Tibial artery (tissue), 4 donors: ENCODE measurements around the gene SWT1.

Source experiments
- DNase-seq, 2 donors: peaks; one replicate each; pipeline ENCODE4 v3.0.0-alpha.2; 2019
- H3K27ac ChIP-seq, 2 donors: fragments of 200-600 bp; sonication (generic) in 1 of 2; 1 replicate in 1 of 2; 2 replicates in 1 of 2; pipeline ENCODE4 v1.5.1; 2018 to 2019; ENCODE audit warnings: mild to moderate bottlenecking in 1 of 2
- H3K27me3 ChIP-seq, 2 donors: fragments of 200-600 bp; sonication (generic) in 1 of 2; one replicate each; pipeline versions ENCODE4 v1.5.1 to v1.6.0; 2016 to 2019
- H3K36me3 ChIP-seq, 3 donors: fragments of 200-600 bp; sonication (generic) in 2 of 3; one replicate each; pipeline ENCODE4 v1.5.1; 2016 to 2019; ENCODE audit warnings: mild to moderate bottlenecking in 2 of 3
- H3K4me1 ChIP-seq, 4 donors: fragments of 200-600 bp; sonication (generic) in 2 of 4; 1 replicate in 3 of 4; 2 replicates in 1 of 4; pipeline ENCODE4 v1.5.1; 2016 to 2019
- H3K4me3 ChIP-seq, 2 donors: fragments of 200-600 bp; sonication (generic) in 1 of 2; 1 replicate in 1 of 2; 2 replicates in 1 of 2; pipeline ENCODE4 v1.5.1; 2018 to 2019; ENCODE audit warnings: mild to moderate bottlenecking in 2 of 2
- H3K9me3 ChIP-seq, 3 donors: fragments of 200-600 bp; sonication (generic) in 1 of 3; one replicate each; pipeline ENCODE4 v1.5.1; 2016 to 2019
- intact Hi-C: fragments of 100-400 bp; cut with DNase I; formaldehyde crosslinking; loops from one replicate; pipeline ENCODE4 v1.15.0; 2023; ENCODE audit warnings: low total_unique reads
- TF ChIP-seq, protein P1 (sequence below), 2 experiments: fragments of 200-600 bp in 1 of 2; fragments of 450-650 bp in 1 of 2; IDR thresholded peaks; one replicate each; pipeline ENCODE4 v1.5.1; 2017 to 2019; ENCODE audit warnings: antibody characterized with exemption in 2 of 2, mild to moderate bottlenecking in 1 of 2, moderate library complexity in 1 of 2

Gene SWT1

DNA sequence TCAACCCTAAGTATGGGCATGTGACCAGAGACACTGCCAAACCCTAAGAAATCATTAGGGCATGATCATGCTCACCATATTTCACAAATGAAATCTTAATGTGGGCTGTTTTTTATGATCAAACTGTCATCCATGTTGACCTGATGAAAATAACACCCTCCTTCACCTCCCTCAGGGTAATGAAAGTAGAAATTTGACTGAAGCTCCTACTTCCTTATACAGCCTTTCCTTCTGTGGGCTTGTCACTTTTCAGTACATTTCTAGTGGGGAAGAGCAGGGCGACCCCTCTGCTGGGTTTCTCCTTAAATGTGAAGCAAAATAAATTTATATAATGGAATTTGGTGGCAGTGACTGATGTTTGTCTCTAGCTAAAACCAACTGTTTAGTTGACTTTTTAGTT, 134.2 kb downstream of the SWT1 start:
- Histone ChIP-seq H3K4me3 (no peak overlapping the region), H3K27ac (no peak overlapping the region), H3K36me3 (peaks cover 4 to 21% (median 7%) of the 10 kb centered on the region in 3 donors), H3K4me1 (no peaks in the 10 kb centered on the region), H3K27me3 (no peaks in the 10 kb centered on the region), H3K9me3 (no peaks in the 10 kb centered on the region)
- intact Hi-C loops, result no loop called here
- no peak for DNase-seq
- TF ChIP-seq, protein P1, sequence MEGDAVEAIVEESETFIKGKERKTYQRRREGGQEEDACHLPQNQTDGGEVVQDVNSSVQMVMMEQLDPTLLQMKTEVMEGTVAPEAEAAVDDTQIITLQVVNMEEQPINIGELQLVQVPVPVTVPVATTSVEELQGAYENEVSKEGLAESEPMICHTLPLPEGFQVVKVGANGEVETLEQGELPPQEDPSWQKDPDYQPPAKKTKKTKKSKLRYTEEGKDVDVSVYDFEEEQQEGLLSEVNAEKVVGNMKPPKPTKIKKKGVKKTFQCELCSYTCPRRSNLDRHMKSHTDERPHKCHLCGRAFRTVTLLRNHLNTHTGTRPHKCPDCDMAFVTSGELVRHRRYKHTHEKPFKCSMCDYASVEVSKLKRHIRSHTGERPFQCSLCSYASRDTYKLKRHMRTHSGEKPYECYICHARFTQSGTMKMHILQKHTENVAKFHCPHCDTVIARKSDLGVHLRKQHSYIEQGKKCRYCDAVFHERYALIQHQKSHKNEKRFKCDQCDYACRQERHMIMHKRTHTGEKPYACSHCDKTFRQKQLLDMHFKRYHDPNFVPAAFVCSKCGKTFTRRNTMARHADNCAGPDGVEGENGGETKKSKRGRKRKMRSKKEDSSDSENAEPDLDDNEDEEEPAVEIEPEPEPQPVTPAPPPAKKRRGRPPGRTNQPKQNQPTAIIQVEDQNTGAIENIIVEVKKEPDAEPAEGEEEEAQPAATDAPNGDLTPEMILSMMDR (IDR thresholded peaks at IDR 0.05), result no peak

DNA sequence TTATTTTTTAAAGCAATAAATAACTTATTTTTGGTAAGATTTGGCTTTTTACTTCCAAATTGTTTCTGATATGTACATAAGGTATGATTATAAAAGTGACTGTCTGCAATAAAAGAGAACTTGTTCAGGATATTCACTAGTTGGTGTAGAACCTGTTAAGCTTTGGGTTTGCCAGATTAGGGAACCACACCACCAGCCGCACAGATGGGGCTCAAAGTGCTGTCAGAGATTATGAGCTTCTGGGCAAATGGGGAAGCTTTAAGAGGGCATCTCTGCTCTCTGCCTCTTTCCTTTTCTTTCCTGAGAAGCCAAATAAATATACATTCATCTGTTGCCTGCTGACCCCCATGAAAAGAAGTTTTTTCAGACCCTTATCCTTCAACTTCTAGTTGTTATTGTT, 134.7 kb downstream of the SWT1 start:
- no peaks in the 10 kb centered on the region for H3K9me3 ChIP-seq
- no peak overlapping the region for H3K27ac ChIP-seq
- peaks cover 7 to 26% (median 9%) of the 10 kb centered on the region in 3 donors for H3K36me3 ChIP-seq
- no peaks in the 10 kb centered on the region for H3K27me3 ChIP-seq
- DNase-seq, result peak in 1 of 2 donors; percentile 22
- no peaks in the 10 kb centered on the region for H3K4me1 ChIP-seq
- TF ChIP-seq, protein P1 (IDR thresholded peaks at IDR 0.05), result no peak
- intact Hi-C loops, result no loop called here
- no peak overlapping the region for H3K4me3 ChIP-seq

DNA sequence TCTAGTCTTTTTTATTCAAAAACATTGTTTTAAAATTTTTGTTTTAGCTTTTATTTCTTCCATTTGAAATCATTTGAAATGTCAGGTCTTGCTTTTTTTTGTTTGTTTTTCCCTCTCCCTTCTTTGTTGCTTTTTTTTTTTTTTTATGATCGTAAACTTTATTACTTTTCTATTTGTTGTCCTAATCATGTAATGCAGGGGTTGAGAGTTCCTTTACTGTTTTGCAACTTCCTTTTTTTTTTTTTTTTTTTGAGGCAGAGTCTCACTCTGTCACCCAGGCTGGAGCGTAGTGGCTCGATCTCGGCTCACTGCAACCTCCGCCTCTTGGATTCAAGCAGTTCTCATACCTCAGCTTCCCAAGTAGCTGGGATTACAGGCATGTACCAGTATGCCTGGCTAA, 135.3 kb downstream of the SWT1 start:
- Histone ChIP-seq H3K27ac (no peak overlapping the region), H3K9me3 (no peaks in the 10 kb centered on the region), H3K27me3 (no peaks in the 10 kb centered on the region), H3K36me3 (peaks cover 9 to 31% (median 15%) of the 10 kb centered on the region in 3 donors), H3K4me1 (no peaks in the 10 kb centered on the region), H3K4me3 (no peak overlapping the region)
- intact Hi-C loops, result no loop called here
- no peak for DNase-seq
- TF ChIP-seq, protein P1 (IDR thresholded peaks at IDR 0.05), result no peak

DNA sequence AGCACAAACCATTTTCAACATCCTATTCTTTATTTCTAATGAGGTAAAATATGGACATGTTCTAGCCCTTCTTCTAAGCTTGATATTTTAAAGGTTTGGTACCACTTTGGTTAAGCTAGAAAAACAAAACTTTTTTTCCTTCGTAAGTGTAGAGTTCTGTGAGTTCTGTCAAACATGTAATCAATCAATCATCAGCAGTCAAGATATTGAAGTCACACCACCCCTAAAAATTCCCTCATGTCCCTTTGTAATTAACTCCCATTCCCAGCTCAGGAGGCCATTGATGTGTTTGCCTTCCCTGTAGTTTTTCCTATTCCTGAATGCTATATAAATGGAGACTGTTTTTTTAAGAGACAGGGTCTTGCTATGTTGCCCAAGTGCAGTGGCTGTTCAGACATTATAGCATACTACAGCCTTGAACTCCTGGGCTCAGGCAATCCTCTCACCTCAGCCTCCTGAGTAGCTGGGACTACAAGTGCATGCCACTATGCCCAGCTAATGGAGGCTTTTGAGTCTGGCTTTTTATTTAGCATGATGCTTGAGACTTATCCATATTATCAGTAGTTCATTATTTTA, 137.1 kb downstream of the SWT1 start:
- no peaks in the 10 kb centered on the region for H3K27me3 ChIP-seq
- no peaks in the 10 kb centered on the region for H3K9me3 ChIP-seq
- intact Hi-C loops, result no loop called here
- no peak overlapping the region for H3K27ac ChIP-seq
- DNase-seq, result no peak
- H3K4me1 ChIP-seq, result no peaks in the 10 kb centered on the region
- H3K36me3 ChIP-seq, result peaks cover 26 to 49% (median 33%) of the 10 kb centered on the region in 3 donors
- TF ChIP-seq, protein P1 (IDR thresholded peaks at IDR 0.05), result no peak
- no peak overlapping the region for H3K4me3 ChIP-seq

DNA sequence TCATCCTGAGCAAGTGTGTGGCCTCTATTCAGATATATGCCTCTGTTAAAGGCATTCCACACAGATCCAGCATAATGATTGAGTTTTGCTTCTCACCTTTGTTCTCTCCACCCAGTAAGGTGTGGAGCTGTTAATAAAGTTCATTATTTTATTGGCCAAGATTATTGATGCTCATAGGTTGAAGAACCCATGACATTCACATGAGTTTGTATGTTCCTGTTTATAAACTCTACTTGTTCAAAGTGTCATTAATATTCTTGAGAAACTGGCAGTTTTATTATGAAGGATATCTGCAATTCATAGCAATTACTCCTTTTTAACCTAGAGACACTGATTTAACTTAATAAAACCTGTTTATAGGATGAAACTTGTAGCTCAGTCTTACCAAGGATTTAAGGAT, 138.1 kb downstream of the SWT1 start:
- Histone ChIP-seq H3K27ac (no peak overlapping the region), H3K36me3 (peaks cover 36 to 58% (median 43%) of the 10 kb centered on the region in 3 donors), H3K9me3 (no peaks in the 10 kb centered on the region), H3K27me3 (no peaks in the 10 kb centered on the region), H3K4me1 (no peaks in the 10 kb centered on the region), H3K4me3 (no peak overlapping the region)
- DNase-seq, result no peak
- intact Hi-C loops, result no loop called here
- TF ChIP-seq, protein P1 (IDR thresholded peaks at IDR 0.05), result no peak

DNA sequence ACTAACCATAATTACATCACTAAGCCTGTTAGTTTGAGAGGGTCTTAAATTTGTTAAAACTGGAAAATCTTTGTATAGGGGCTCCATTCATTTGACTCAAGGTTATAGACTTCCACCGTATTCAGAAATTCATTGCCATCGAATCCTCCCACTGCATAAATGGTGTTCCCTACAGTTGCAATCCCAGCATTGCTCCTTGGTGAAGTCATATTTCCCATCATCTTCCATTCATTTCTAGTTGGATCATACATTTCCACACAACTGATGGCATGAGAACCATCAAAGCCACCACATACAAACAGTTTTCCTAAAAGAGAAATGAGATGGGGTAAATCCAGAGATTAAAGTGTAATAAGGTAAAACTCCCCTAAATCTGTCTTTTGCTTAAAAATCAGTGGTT, 141.0 kb downstream of the SWT1 start:
- no peaks in the 10 kb centered on the region for H3K9me3 ChIP-seq
- no peaks in the 10 kb centered on the region for H3K4me1 ChIP-seq
- TF ChIP-seq, protein P1 (IDR thresholded peaks at IDR 0.05), result no peak
- H3K36me3 ChIP-seq, result peaks cover 62 to 86% (median 71%) of the 10 kb centered on the region in 3 donors
- H3K27me3 ChIP-seq, result no peaks in the 10 kb centered on the region
- no peak for DNase-seq
- intact Hi-C loops, result no loop called here
- H3K27ac ChIP-seq, result no peak overlapping the region
- H3K4me3 ChIP-seq, result no peak overlapping the region
